Measurements from ENCODE around the gene SLC34A1. TPM values are rescaled to one million over a fixed set of nuclear protein-coding genes. Genes with fewer than 3 reads are reported as not detected.
"Not testable (repeated sequence)": the region's sequence is repeated elsewhere in the genome, so short reads cannot be mapped to it uniquely, and the experiment has no call there.

The SLC34A1 gene
- total RNA-seq, 3 donors from 2014 or later (not counting 1 experiment from before 2014, with no cell fraction given): 0.50 to 0.66 (median 0.63) TPM

GRCh38 chr5:177339107-177339638 lies 45.1 kb upstream of the SLC34A1 start:
- Mint-ChIP-seq H3K36me3 (peaks cover 7% of the 10 kb centered on the region), H3K9me3 (no peaks in the 10 kb centered on the region), H3K27ac (peak overlapping the region; percentile 37 to 78), H3K27me3 (ENCODE audit: low read depth in 2 of 2) (no peaks in the 10 kb centered on the region), H3K4me1 (peaks cover 17 to 38% of the 10 kb centered on the region in 2 donors), H3K4me3 (peak overlapping the region; percentile 71)
- no peaks in the 10 kb centered on the region for H3K27me3 ChIP-seq (ENCODE audit: control insufficient read depth, insufficient read depth, low read length)
- WGBS (ENCODE audit: insufficient coverage): 31% methylated on average over 11 of the region's 11 CpGs
- H3K9me3 ChIP-seq (ENCODE audit: control insufficient read depth, insufficient read depth, low read length): no peaks in the 10 kb centered on the region
- peaks cover 51% of the 10 kb centered on the region for H3K36me3 ChIP-seq (ENCODE audit: control insufficient read depth, insufficient read depth, low read length)
- TF ChIP-seq CTCF (IDR thresholded peaks at IDR 0.05): no peak
- intact Hi-C loops (cut with micrococcal nuclease): no loop called here
- peaks cover 60% of the 10 kb centered on the region for H3K4me1 ChIP-seq (ENCODE audit: control insufficient read depth, insufficient read depth, low read length)
- H3K27ac ChIP-seq (ENCODE audit: low read length): peak overlapping the region; percentile 30
- DNase-seq (no peak), ATAC-seq (peak; percentile 60 to 79 (median 72))
- no peak overlapping the region for H3K4me3 ChIP-seq (ENCODE audit: low read length)

GRCh38 chr5:177343000-177343399 lies 41.2 kb upstream of the SLC34A1 start:
- ATAC-seq: not testable (repeated sequence)

GRCh38 chr5:177343777-177344176 lies 40.5 kb upstream of the SLC34A1 start:
- WGBS (ENCODE audit: insufficient coverage): 97% methylated on average over 6 of the region's 6 CpGs
- no peak overlapping the region for H3K27ac Mint-ChIP-seq

More at GRCh38 chr5:177343000-177343399, 41.2 kb upstream of the SLC34A1 start:
- H3K27ac Mint-ChIP-seq; H3K27ac ChIP-seq (ENCODE audit: low read length); H3K9me3 Mint-ChIP-seq; DNase-seq; intact Hi-C loops (cut with micrococcal nuclease); H3K4me3 ChIP-seq (ENCODE audit: low read length); H3K36me3 Mint-ChIP-seq; H3K27me3 Mint-ChIP-seq (ENCODE audit: low read depth in 2 of 2); H3K4me3 Mint-ChIP-seq; H3K9me3 ChIP-seq (ENCODE audit: control insufficient read depth, insufficient read depth, low read length); H3K27me3 ChIP-seq (ENCODE audit: control insufficient read depth, insufficient read depth, low read length): not testable (repeated sequence)
- Histone ChIP-seq H3K4me1 (ENCODE audit: control insufficient read depth, insufficient read depth, low read length) (peaks cover 32% of the 10 kb centered on the region), H3K36me3 (ENCODE audit: control insufficient read depth, insufficient read depth, low read length) (peaks cover 29% of the 10 kb centered on the region)
- H3K4me1 Mint-ChIP-seq: peaks cover 29 to 37% of the 10 kb centered on the region in 2 donors
- 97% methylated on average over 9 of the region's 14 CpGs for WGBS (ENCODE audit: insufficient coverage)

GRCh38 chr5:177344891-177345290 lies 39.3 kb upstream of the SLC34A1 start:
- intact Hi-C loops (cut with micrococcal nuclease): no loop called here
- Mint-ChIP-seq H3K4me3 (no peak overlapping the region), H3K4me1 (peaks cover 26 to 33% of the 10 kb centered on the region in 2 donors), H3K9me3 (no peaks in the 10 kb centered on the region), H3K27ac (no peak overlapping the region), H3K36me3 (peaks cover 2% of the 10 kb centered on the region), H3K27me3 (ENCODE audit: low read depth in 2 of 2) (no peaks in the 10 kb centered on the region)
- Histone ChIP-seq H3K27ac (ENCODE audit: low read length) (no peak overlapping the region), H3K4me3 (ENCODE audit: low read length) (no peak overlapping the region), H3K27me3 (ENCODE audit: control insufficient read depth, insufficient read depth, low read length) (no peaks in the 10 kb centered on the region), H3K36me3 (ENCODE audit: control insufficient read depth, insufficient read depth, low read length) (peaks cover 34% of the 10 kb centered on the region), H3K4me1 (ENCODE audit: control insufficient read depth, insufficient read depth, low read length) (peaks cover 19% of the 10 kb centered on the region), H3K9me3 (ENCODE audit: control insufficient read depth, insufficient read depth, low read length) (no peaks in the 10 kb centered on the region)
- WGBS (ENCODE audit: insufficient coverage): 98% methylated on average over 4 of the region's 6 CpGs
- TF ChIP-seq CTCF (IDR thresholded peaks at IDR 0.05): no peak
- ATAC-seq (no peak), DNase-seq (no peak)

More at GRCh38 chr5:177343777-177344176, 40.5 kb upstream of the SLC34A1 start:
- no peak for DNase-seq
- H3K4me1 Mint-ChIP-seq: peaks cover 26 to 33% of the 10 kb centered on the region in 2 donors
- Histone ChIP-seq H3K27ac (ENCODE audit: low read length) (no peak overlapping the region), H3K4me3 (ENCODE audit: low read length) (no peak overlapping the region), H3K9me3 (ENCODE audit: control insufficient read depth, insufficient read depth, low read length) (no peaks in the 10 kb centered on the region), H3K36me3 (ENCODE audit: control insufficient read depth, insufficient read depth, low read length) (peaks cover 27% of the 10 kb centered on the region), H3K4me1 (ENCODE audit: control insufficient read depth, insufficient read depth, low read length) (peaks cover 24% of the 10 kb centered on the region), H3K27me3 (ENCODE audit: control insufficient read depth, insufficient read depth, low read length) (no peaks in the 10 kb centered on the region)
- H3K36me3 Mint-ChIP-seq: peaks cover 7% of the 10 kb centered on the region
- no peak overlapping the region for H3K4me3 Mint-ChIP-seq
- intact Hi-C loops (cut with micrococcal nuclease): no loop called here
- no peak for ATAC-seq
- H3K27me3 Mint-ChIP-seq (ENCODE audit: low read depth in 2 of 2): no peaks in the 10 kb centered on the region
- no peaks in the 10 kb centered on the region for H3K9me3 Mint-ChIP-seq
- no peak for TF ChIP-seq CTCF (IDR thresholded peaks at IDR 0.05)
